Keratinocyte (primary cell): ENCODE results near the gene LTC4S. TPM values are rescaled to one million over a fixed set of nuclear protein-coding genes. Genes with fewer than 3 reads are reported as not detected.

Source experiments
- DNase-seq: peaks from one replicate; pipeline ENCODE4 v3.0.0-alpha.2; 2011; ENCODE audit warnings: low read depth, missing footprints, low spot score
- FAIRE-seq: peaks from 2 replicates; lab custom pipeline; 2011; peaks lifted over from hg19 to GRCh38; lab: Jason Lieb, UNC
- H2AFZ ChIP-seq: 2 replicates; pipeline ENCODE4 v1.6.0; 2012; ENCODE audit warnings: low read length, control low read depth, inconsistent platforms; ENCODE audit not compliant: control insufficient read depth
- H3K27ac ChIP-seq: 2 replicates; pipeline ENCODE4 v1.5.1; 2011; ENCODE audit warnings: low read length; ENCODE audit not compliant: control insufficient read depth, insufficient read depth
- H3K27me3 ChIP-seq: 3 replicates; pipeline ENCODE4 v1.6.0; 2011; ENCODE audit warnings: low read length; ENCODE audit not compliant: control insufficient read depth, insufficient read depth; ENCODE audit errors: extremely low read depth
- H3K36me3 ChIP-seq, 2 experiments: 2 replicates in 1 of 2; 3 replicates in 1 of 2; pipeline ENCODE4 v1.5.1; 2011; ENCODE audit warnings: low read length in 2 of 2, mild to moderate bottlenecking in 1 of 2; ENCODE audit not compliant: control insufficient read depth in 2 of 2, insufficient read depth in 2 of 2; ENCODE audit errors: extremely low read depth in 1 of 2
- H3K4me1 ChIP-seq: 3 replicates; pipeline ENCODE4 v1.5.1; 2011; ENCODE audit warnings: low read length; ENCODE audit not compliant: control insufficient read depth, insufficient read depth; ENCODE audit errors: extremely low read depth
- H3K4me2 ChIP-seq: 3 replicates; pipeline ENCODE4 v1.6.0; 2011; ENCODE audit warnings: low read depth, low read length; ENCODE audit not compliant: control insufficient read depth, insufficient read depth; ENCODE audit errors: extremely low read depth
- H3K4me3 ChIP-seq, 3 experiments: fragments of 200-600 bp in 1 of 3; sonication (generic) in 1 of 3; 2 replicates in 2 of 3; 3 replicates in 1 of 3; pipeline ENCODE4 v1.5.1; 2011 to 2016; ENCODE audit warnings: low read length in 3 of 3, mild to moderate bottlenecking in 3 of 3, control low read depth in 2 of 3, inconsistent platforms in 1 of 3, low read depth in 1 of 3, mixed read lengths in 1 of 3, mixed run types in 1 of 3, moderate library complexity in 1 of 3; ENCODE audit not compliant: control insufficient read depth in 2 of 3, insufficient read depth in 2 of 3; ENCODE audit errors: extremely low read depth in 1 of 3
- H3K79me2 ChIP-seq: 2 replicates; pipeline ENCODE4 v1.6.0; 2012; ENCODE audit warnings: low read length; ENCODE audit not compliant: control insufficient read depth, insufficient read depth
- H3K9ac ChIP-seq: 3 replicates; pipeline ENCODE4 v1.6.0; 2011; ENCODE audit warnings: low read length; ENCODE audit not compliant: control insufficient read depth, insufficient read depth; ENCODE audit errors: extremely low read depth
- H3K9me1 ChIP-seq: 3 replicates; pipeline ENCODE4 v1.6.0; 2011; ENCODE audit warnings: low read length; ENCODE audit not compliant: control insufficient read depth, insufficient read depth; ENCODE audit errors: extremely low read depth
- H3K9me3 ChIP-seq: 2 replicates; pipeline ENCODE4 v1.5.1; 2012; ENCODE audit warnings: low read depth, low read length; ENCODE audit not compliant: control insufficient read depth
- H4K20me1 ChIP-seq: 3 replicates; pipeline ENCODE4 v1.6.0; 2011; ENCODE audit warnings: low read length; ENCODE audit not compliant: control insufficient read depth, insufficient read depth; ENCODE audit errors: extremely low read depth
- EZH2 ChIP-seq: IDR thresholded peaks from one replicate; pipeline ENCODE4 v1.6.1; 2012; ENCODE audit warnings: inconsistent platforms, mild to moderate bottlenecking, low read length, moderate library complexity
- dilution Hi-C: fragments of 300-500 bp; cut with MboI; formaldehyde crosslinking; loops from one replicate; pipeline ENCODE4 v1.7.0; 2020; ENCODE audit warnings: low sequenced_read_pairs; ENCODE audit not compliant: extremely low pct_ligation_motif_present
- polyA plus RNA-seq, 5 experiments: library from polyadenylated mRNA; depleted of rRNA in 3 of 5; stranded (reverse) in 3 of 5; stranded (forward) in 1 of 5; unstranded in 1 of 5; fragments of >200 nt; gene quantifications; 1 replicate in 1 of 5; 2 replicates in 3 of 5; 3 replicates in 1 of 5; pipeline versions ENCODE4 v1.2.1 to v1.2.3, GENCODE V29; 2011 to 2012; ENCODE audit warnings: missing spikeins in 2 of 5, low read depth in 1 of 5, low replicate concordance in 1 of 5
- TF ChIP-seq, protein P1 (sequence below), 3 experiments: IDR thresholded peaks in 1 of 3; conservative IDR thresholded peaks in 1 of 3; optimal IDR thresholded peaks in 1 of 3; 2 replicates in 2 of 3; 3 replicates in 1 of 3; pipeline versions ENCODE3 to v1.5.1; 2011; ENCODE audit warnings: low read length in 3 of 3, mild to moderate bottlenecking in 3 of 3, moderate library complexity in 2 of 3, control low read depth in 1 of 3, inconsistent platforms in 1 of 3; ENCODE audit not compliant: insufficient read depth in 2 of 3; ENCODE audit errors: extremely low read depth in 1 of 3

LTC4S gene
- polyA plus RNA-seq, 1 donor (not counting 4 experiments of a cell fraction or from before 2014, with no cell fraction given) = not detected

DNA sequence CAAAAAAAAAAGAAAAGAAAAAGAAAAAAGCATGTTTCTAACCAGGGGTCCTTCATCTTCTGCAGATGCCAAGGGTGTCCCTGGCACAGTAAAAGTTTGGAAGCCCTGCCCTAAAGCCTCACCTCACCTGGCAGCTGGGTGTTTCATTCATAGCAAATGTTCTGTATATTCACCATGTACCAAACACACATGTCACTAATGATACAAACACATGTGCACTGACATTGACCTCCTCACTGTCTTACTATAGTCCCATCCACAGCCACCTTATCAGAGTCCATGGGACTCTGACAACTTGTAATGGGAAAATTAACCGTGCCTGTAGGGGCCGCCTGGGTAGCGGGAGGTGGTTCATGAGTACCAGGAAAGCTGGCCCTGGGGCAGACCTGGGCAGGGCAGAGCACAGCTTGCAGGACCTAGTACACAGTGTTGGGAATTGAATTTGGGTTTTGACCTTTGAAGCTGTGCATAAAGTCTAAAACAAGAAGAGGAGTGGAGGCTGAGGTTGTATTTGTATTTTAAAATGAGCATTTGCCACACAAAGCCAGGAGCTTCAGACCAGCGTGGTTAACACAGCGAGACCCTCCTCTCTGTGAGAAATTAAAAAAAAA, 19.3 kb downstream of the LTC4S start:
- H4K20me1 ChIP-seq = no peaks in the 10 kb centered on the region
- H3K79me2 ChIP-seq = no peaks in the 10 kb centered on the region
- no peaks in the 10 kb centered on the region for H3K9me3 ChIP-seq
- TF ChIP-seq, protein P1, sequence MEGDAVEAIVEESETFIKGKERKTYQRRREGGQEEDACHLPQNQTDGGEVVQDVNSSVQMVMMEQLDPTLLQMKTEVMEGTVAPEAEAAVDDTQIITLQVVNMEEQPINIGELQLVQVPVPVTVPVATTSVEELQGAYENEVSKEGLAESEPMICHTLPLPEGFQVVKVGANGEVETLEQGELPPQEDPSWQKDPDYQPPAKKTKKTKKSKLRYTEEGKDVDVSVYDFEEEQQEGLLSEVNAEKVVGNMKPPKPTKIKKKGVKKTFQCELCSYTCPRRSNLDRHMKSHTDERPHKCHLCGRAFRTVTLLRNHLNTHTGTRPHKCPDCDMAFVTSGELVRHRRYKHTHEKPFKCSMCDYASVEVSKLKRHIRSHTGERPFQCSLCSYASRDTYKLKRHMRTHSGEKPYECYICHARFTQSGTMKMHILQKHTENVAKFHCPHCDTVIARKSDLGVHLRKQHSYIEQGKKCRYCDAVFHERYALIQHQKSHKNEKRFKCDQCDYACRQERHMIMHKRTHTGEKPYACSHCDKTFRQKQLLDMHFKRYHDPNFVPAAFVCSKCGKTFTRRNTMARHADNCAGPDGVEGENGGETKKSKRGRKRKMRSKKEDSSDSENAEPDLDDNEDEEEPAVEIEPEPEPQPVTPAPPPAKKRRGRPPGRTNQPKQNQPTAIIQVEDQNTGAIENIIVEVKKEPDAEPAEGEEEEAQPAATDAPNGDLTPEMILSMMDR (optimal IDR thresholded peaks at IDR 0.05 in 1 of 3, IDR thresholded peaks at IDR 0.05 in 1 of 3, conservative IDR thresholded peaks at IDR 0.05 in 1 of 3; ENCODE audit: extremely low read depth in 1 of 3, insufficient read depth in 2 of 3, low read length in 3 of 3) = no peak
- TF ChIP-seq EZH2 = no peak
- H3K9ac ChIP-seq = no peak overlapping the region
- H3K36me3 ChIP-seq = peaks cover 0 to 4% of the 10 kb centered on the region in 2 experiments
- no peak overlapping the region for H3K4me3 ChIP-seq
- H2AFZ ChIP-seq = no peak overlapping the region
- dilution Hi-C loops = no loop called here
- no peak overlapping the region for H3K27ac ChIP-seq
- peaks cover 1% of the 10 kb centered on the region for H3K4me1 ChIP-seq
- H3K27me3 ChIP-seq = no peaks in the 10 kb centered on the region
- no peak for FAIRE-seq
- H3K4me2 ChIP-seq = no peak overlapping the region
- no peaks in the 10 kb centered on the region for H3K9me1 ChIP-seq
- no peak for DNase-seq

DNA sequence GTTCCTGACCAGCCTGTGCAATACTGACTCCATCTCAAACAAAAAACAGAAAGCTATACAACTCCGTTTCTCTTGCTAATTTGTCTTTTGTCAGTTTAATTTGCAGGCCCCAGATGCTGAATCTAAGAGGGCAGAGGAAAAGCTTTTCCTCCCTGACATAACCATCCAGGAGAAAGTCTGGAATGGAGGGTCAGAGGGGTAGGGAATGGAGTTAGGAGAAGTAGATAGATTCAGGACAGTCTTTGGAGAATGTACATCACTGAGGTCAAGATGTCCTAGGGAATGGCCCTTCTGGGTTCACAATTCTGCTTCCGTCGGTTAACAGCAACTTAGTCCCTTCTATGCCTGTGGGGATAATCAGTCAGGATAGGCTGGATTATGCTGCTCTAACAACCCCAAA, 20.3 kb downstream of the LTC4S start:
- Histone ChIP-seq H4K20me1 (no peaks in the 10 kb centered on the region), H3K4me3 (no peak overlapping the region), H3K4me2 (no peak overlapping the region), H2AFZ (no peak overlapping the region), H3K4me1 (peaks cover 11% of the 10 kb centered on the region), H3K9ac (no peak overlapping the region), H3K9me1 (no peaks in the 10 kb centered on the region), H3K27me3 (no peaks in the 10 kb centered on the region), H3K36me3 (peaks cover 0 to 4% of the 10 kb centered on the region in 2 experiments), H3K79me2 (no peaks in the 10 kb centered on the region), H3K9me3 (no peaks in the 10 kb centered on the region), H3K27ac (no peak overlapping the region)
- no peak for FAIRE-seq
- TF ChIP-seq, protein P1 (optimal IDR thresholded peaks at IDR 0.05 in 1 of 3, IDR thresholded peaks at IDR 0.05 in 1 of 3, conservative IDR thresholded peaks at IDR 0.05 in 1 of 3; ENCODE audit: extremely low read depth in 1 of 3, insufficient read depth in 2 of 3, low read length in 3 of 3) = no peak
- TF ChIP-seq EZH2 = no peak
- no peak for DNase-seq
- dilution Hi-C loops = no loop called here
